ENCODE measurements around the gene FSD1L.

FSD1L gene

GRCh38 chr9:105436783-105437182, 11.1 kb upstream of the FSD1L start:
- no peak for DNase-seq

GRCh38 chr9:105437704-105438103, 10.1 kb upstream of the FSD1L start:
- DNase-seq = no peak

GRCh38 chr9:105438141-105438806, 9.6 kb upstream of the FSD1L start:
- DNase-seq = no peak

- DNase-seq = no peak
These were observed 8.4 kb upstream of the FSD1L start for GRCh38 chr9:105439428-105439827.

GRCh38 chr9:105441616-105442160, 6.1 kb upstream of the FSD1L start:
- no peak for DNase-seq

GRCh38 chr9:105443121-105443520, 4.7 kb upstream of the FSD1L start:
- DNase-seq = no peak

- DNase-seq = no peak
These were observed 3.7 kb upstream of the FSD1L start for GRCh38 chr9:105444130-105444529.

- no peak for DNase-seq
These were observed 2.5 kb upstream of the FSD1L start for GRCh38 chr9:105445203-105445881.

- DNase-seq = no peak
These were observed 434 bp upstream of the FSD1L start for GRCh38 chr9:105447386-105447813.

GRCh38 chr9:105449081-105449480, 1.2 kb downstream of the FSD1L start:
- no peak for DNase-seq

- no peak for DNase-seq
These were observed 4.4 kb downstream of the FSD1L start for GRCh38 chr9:105452185-105452584.

GRCh38 chr9:105455836-105456475, 8.1 kb downstream of the FSD1L start:
- DNase-seq = no peak

GRCh38 chr9:105457560-105458294, 9.9 kb downstream of the FSD1L start:
- DNase-seq = no peak

GRCh38 chr9:105458404-105458803, 10.6 kb downstream of the FSD1L start:
- no peak for DNase-seq

GRCh38 chr9:105459336-105459735, 11.5 kb downstream of the FSD1L start:
- DNase-seq = no peak

- no peak for DNase-seq
These were observed 19.1 kb downstream of the FSD1L start for GRCh38 chr9:105466898-105467455.

GRCh38 chr9:105468875-105469274, 21.0 kb downstream of the FSD1L start:
- no peak for DNase-seq

- DNase-seq = no peak
These were observed 25.4 kb downstream of the FSD1L start for GRCh38 chr9:105473221-105473620.

GRCh38 chr9:105475302-105475701, 27.5 kb downstream of the FSD1L start:
- no peak for DNase-seq

GRCh38 chr9:105479846-105480245, 32.0 kb downstream of the FSD1L start:
- DNase-seq = no peak

- no peak for DNase-seq
These were observed 35.8 kb downstream of the FSD1L start for GRCh38 chr9:105483618-105484017.

- DNase-seq = no peak
These were observed 36.4 kb downstream of the FSD1L start for GRCh38 chr9:105484226-105484625.

- no peak for DNase-seq
These were observed 37.3 kb downstream of the FSD1L start for GRCh38 chr9:105485131-105485530.

All from NCI-H2029 (cell line).